ENCODE measurements around the gene DNAJB13.
"Not testable (repeated sequence)": the region's sequence is repeated elsewhere in the genome, so short reads cannot be mapped to it uniquely, and the experiment has no call there.

Gene DNAJB13

GRCh38 chr11:73950869-73951710 lies at the start of gene DNAJB13:
DNAJB13 (plus strand) TSS chr11:73951026; CDS start chr11:73951070, 44 bp downstream.
- DNase-seq, result no peak

GRCh38 chr11:73902303-73902702 lies 48.5 kb upstream of the DNAJB13 start:
- no peak for DNase-seq

- no peak for DNase-seq
Observed at GRCh38 chr11:73907191-73907590, 43.6 kb upstream of the DNAJB13 start.

DNA sequence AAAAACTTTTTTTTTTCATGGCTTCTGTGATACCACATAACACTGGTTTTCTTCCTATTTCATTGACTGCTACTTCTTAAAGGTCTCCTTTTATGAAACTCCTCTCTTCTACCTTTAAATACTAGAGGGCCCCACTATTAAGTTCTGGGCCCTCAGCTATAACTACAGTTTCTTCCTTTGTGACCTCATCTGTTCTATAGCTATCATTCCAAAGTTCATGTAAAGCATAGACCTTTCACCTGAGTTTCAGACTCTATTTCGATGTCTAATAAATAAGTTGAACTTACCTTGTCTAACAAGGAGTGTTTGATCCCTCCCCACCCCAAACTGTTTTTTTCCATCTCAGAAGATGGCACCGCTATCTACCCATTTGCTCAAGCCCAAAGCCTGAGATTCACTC lies 38.8 kb upstream of the DNAJB13 start:
- no peak for DNase-seq

GRCh38 chr11:73913472-73913871 lies 37.4 kb upstream of the DNAJB13 start:
- DNase-seq, result no peak

GRCh38 chr11:73914284-73914683 lies 36.5 kb upstream of the DNAJB13 start:
- no peak for DNase-seq

DNA sequence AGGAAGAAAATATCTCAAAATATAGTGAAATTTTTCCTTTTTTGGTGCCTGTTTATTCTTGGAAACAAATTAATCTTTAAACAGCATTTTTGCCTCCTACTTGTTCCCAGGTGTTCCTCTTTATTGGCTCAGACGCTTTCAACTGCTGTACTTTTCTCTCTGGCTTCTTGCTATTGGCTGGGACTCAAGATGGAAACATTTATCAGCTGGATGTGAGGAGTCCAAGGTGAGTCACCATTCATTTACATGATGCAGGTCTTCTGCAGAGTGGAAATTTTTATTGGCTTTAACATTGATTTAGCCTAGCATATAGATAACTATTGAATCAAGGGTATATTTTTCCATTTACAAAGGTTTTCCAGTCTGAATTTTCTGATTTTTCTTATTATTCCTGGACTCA lies 34.4 kb upstream of the DNAJB13 start:
- DNase-seq, result no peak

- DNase-seq, result no peak
Observed at GRCh38 chr11:73921180-73921579, 29.6 kb upstream of the DNAJB13 start.

DNA sequence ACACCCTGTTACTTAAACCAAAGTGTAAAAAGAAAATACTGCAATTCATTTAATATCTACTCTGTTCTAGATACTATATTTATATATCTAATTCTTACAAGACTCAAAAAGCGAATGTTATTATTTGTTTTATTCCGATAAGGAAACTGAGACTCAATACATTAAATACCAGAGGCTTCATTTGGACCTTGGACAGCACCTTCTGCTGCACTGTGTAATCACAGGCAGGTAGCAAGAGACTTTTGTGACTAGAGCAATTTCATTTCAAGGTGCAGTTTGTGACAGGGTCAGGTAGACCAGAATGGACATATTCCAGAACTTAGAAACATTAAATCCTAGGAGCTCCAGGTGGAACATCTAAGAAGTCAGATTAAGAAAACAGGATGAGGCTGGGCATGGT lies 21.4 kb upstream of the DNAJB13 start:
- DNase-seq, result no peak

DNA sequence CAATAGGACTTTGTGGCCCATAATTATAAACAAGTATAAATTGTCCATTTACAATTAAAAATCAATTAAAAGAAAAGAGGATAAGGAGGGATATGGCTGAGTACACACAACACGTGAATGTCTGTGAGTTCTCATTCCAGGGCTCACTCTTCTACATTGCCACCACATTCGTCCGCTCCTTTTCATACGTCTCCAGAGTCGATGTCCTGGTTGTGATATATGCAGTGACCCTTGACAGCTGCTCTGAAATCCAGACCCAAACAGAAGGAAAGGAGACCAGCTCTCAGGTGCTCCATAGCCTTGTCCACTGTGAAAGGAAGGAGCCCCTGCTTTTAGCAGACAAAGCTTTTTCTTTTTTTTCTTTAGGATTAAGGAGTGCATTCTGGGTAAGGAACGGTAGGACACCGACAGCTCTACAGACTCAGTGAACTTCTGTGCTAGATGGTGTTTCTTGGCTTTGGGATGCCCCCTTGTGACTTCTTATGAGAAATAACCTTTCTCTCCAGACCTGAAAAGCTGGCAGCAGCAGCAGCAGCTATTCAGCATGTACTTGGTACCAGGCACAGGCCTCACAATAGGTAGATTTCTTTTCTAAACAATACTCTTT lies 19.7 kb upstream of the DNAJB13 start:
- no peak for DNase-seq

DNA sequence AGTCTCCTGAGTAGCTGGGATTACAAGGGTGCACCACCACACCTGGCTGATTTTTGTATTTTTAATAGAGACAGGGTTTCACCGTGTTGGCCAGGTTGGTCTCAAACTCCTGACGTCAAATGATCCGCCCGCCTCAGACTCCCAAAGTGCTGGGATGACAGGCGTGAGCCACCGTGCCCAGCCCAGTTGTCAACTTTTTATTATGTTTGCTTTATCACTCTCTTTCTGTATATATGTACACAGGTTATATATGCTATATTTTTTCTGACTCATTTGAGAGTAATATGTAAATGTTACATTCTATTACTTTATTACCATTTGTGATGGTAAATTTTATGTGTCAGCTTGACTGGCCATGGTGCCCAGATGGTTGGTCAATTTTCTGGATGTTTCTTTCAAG lies 18.9 kb upstream of the DNAJB13 start:
- no peak for DNase-seq

GRCh38 chr11:73932781-73933180 lies 18.0 kb upstream of the DNAJB13 start:
- no peak for DNase-seq

DNA sequence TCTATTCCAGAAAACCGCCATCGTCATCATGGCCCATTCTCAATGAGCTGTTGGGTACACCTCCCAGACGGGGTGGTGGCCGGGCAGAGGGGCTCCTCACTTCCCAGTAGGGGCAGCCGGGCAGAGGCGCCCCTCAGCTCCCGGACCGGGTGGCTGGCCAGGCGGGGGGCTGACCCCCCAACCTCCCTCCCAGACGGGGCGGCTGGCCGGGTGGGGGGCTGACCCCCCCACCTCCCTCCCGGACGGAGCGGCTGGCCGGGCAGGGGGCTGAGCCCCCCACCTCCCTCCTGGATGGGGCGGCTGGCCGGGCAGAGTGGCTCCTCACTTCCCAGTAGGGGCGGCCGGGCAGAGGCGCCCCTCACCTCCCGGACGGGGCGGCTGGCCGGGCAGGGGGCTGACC lies 14.8 kb upstream of the DNAJB13 start:
- not testable (repeated sequence) for DNase-seq

- no peak for DNase-seq
Observed at GRCh38 chr11:73939096-73939495, 11.7 kb upstream of the DNAJB13 start.

DNA sequence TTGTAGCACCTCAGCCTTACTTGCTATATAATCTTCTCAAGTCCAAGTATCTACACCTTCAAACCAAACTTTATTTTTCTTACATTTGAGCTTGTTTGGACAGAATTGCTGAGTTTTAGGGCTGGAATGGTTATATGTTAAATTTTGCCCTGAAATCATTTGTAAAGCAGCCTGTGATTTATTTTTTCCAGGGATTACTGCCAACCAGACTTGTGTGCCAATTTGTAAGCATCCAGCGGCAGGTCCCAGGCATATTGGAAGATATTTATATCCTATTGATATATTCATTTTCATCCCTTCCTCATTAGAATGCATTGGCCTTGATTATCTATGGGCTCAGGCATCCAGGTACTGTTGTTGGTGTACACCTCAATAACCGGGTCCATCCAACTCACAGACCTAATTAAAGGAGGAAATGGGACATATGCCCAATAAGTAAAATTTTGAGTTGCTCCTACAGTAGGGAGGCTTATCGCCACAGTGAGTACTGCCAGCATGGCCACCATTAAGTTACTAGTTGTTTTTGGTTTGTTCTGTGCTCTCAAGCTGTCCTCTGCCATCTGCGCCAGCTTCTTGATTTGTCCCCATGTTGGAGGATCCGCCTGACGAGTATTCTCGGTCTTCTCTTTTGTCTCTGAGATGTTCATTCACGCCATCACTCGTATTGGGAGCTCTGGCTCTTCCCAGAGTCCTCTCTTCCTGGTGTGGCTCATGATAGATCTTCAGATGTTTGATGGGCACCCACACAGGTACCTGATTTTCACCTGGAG lies 9.8 kb upstream of the DNAJB13 start:
- DNase-seq, result no peak

GRCh38 chr11:73942010-73942409 lies 8.8 kb upstream of the DNAJB13 start:
- no peak for DNase-seq

DNA sequence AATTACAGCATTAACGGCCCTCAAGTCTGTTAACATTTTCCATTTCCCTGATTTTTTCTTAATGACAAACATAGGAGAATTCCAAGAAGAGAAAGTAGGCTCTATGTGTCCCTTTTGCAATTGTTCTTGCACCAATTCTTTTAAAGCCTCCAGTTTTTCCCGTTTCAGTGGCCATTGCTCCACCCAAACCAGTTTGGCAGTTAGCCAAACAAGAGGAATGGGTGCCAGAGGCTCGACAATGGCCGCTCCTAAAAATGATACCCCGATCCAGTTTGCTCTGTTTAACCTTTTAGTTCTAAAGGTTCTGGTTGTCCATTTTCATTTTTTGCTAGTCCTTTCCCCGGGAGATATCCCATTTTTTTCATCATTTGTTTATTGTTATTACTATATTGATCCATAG lies 6.7 kb upstream of the DNAJB13 start:
- no peak for DNase-seq

DNA sequence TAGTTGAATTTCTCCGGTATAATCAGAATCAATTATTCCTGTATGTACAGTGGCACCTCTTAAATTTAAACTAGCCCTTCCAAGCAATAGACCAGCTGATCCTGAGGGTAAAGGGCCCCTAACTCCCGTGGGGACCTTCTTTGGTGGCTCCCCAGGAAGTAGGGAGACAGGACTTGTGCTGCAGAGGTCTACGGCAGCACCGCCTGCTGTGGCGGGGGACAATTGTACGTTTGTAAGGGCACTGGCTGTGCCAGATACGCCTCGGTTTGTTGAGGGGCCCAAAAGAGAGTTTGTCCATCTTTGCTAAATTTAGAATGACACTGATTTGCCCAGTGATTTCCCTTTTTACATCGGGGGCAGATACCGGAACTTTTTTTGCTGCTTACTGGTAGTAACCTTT lies 5.9 kb upstream of the DNAJB13 start:
- no peak for DNase-seq

- DNase-seq, result no peak
Observed at GRCh38 chr11:73945396-73945795, 5.4 kb upstream of the DNAJB13 start.

DNA sequence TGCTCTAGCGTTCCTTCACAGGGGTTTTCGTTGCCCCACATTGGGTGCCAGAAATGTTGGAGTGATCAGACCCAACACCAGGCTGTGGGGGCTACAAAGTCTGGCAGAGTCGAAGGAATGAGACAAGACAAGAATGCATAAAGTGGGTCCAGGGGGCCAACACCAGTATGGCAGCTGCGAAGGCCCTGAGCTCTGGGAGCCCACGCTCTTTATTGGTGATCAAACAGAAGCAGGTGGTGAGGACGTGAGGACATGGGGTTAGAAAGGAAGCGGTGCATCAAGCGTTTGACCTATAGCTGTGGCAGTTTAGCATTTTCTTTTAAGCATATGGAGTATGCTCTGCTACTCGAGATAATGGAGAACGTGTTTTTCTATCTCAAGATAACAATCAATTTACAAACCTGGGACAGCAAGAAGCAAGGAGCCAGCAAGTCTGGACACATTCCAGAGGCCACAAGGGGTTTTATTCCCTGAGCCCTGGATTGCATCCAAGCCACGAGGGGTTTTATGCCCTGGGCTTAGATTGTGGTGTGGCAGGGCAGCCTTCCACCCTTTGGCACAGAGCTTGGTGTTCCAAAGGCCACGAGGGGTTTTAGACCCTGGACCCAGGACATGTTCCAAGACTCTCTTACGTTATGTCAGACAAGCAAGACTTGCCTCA lies 3.9 kb upstream of the DNAJB13 start:
- DNase-seq, result no peak

DNA sequence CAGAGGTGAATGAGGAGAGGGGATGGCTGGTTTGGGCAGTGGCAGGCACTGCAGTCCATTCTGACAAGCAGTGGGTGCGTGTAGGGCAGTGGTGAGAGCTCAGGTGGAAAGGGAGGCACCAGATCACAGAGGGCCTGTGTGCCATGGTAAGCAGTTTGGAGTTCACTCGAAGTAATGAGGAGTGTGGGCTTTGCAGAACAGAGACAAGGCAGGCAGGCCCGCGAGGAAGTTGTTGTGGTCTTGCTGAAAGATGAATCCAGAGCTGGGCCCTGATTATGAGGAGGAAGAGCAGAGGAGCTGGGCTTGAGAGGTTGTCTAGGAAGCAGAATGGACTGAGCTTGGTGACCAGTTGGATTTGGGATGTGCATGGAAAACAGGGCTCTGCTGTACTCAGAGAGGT lies 1.6 kb upstream of the DNAJB13 start:
- no peak for DNase-seq

GRCh38 chr11:73949912-73950311 lies 914 bp upstream of the DNAJB13 start:
- no peak for DNase-seq

GRCh38 chr11:73951797-73952196 lies 971 bp downstream of the DNAJB13 start:
- DNase-seq, result no peak

Measured in activated CD8-positive, alpha-beta memory T cell treated with anti-CD3 and anti-CD28 coated beads, Interleukin-2, amount 50 U/mL, for 4 hours (primary cell).